Naive B cell (primary cell): Measurements from ENCODE around the gene DDA1. TPM values are rescaled to one million over a fixed set of nuclear protein-coding genes. Genes with fewer than 3 reads are reported as not detected.
"Not testable (repeated sequence)": the region's sequence is repeated elsewhere in the genome, so short reads cannot be mapped to it uniquely, and the experiment has no call there.

Experiments used
- ATAC-seq, 2 donors: fragments of 150-1000 bp; cut with Tn5 transposase; 2 replicates each; pipeline ENCODE4 v1.10.0; 2021; ENCODE audit warnings: low read depth in 2 of 2, mild to moderate bottlenecking in 2 of 2, moderate library complexity in 2 of 2
- DNase-seq: peaks from one replicate; pipeline ENCODE4 v3.0.0; 2022
- H3K27ac Mint-ChIP-seq, 6 donors: one replicate each; pipeline ENCODE4 v1.8.0; 2020 to 2022; ENCODE audit warnings: mild to moderate bottlenecking in 6 of 6, mixed read lengths in 6 of 6, moderate library complexity in 5 of 6, inconsistent platforms in 2 of 6
- H3K27me3 Mint-ChIP-seq, 3 donors: one replicate each; pipeline ENCODE4 v1.8.0; 2021 to 2022; ENCODE audit warnings: mixed read lengths in 3 of 3, mild to moderate bottlenecking in 1 of 3
- H3K36me3 Mint-ChIP-seq, 2 donors: one replicate each; pipeline ENCODE4 v1.8.0; 2020 to 2022; ENCODE audit warnings: mixed read lengths in 2 of 2, inconsistent platforms in 1 of 2, mild to moderate bottlenecking in 1 of 2
- H3K4me1 Mint-ChIP-seq, 3 donors: one replicate each; pipeline ENCODE4 v1.8.0; 2020 to 2022; ENCODE audit warnings: mixed read lengths in 3 of 3, inconsistent platforms in 1 of 3, mild to moderate bottlenecking in 1 of 3, moderate library complexity in 1 of 3
- H3K4me3 Mint-ChIP-seq, 8 donors: one replicate each; pipeline ENCODE4 v1.8.0; 2020 to 2022; ENCODE audit warnings: mild to moderate bottlenecking in 8 of 8, mixed read lengths in 8 of 8, moderate library complexity in 8 of 8, inconsistent platforms in 2 of 8
- H3K9me3 Mint-ChIP-seq, 7 donors: one replicate each; pipeline ENCODE4 v1.8.0; 2020 to 2022; ENCODE audit warnings: mixed read lengths in 7 of 7, mild to moderate bottlenecking in 5 of 7, inconsistent platforms in 2 of 7, moderate library complexity in 1 of 7
- polyA plus RNA-seq, 6 donors: library from polyadenylated mRNA; unstranded; fragments of 300-500 nt; fragmentation: Illumina TruSeq; gene quantifications; one replicate each; pipeline ENCODE4 v1.2.3, GENCODE V29; 2021; ENCODE audit warnings: low read depth in 6 of 6

Gene DDA1
- polyA plus RNA-seq: 10 to 100 TPM; 16.2 to 25.0 (median 22.6) TPM

- no peaks in the 10 kb centered on the region for H3K9me3 Mint-ChIP-seq
- no peaks in the 10 kb centered on the region for H3K36me3 Mint-ChIP-seq
- H3K27ac Mint-ChIP-seq: peak within 1 kb of the TSS; percentile 92 to 97 (median 94)
- ATAC-seq (peak; percentile 74 to 76), DNase-seq (peak; percentile 99)
- peaks cover 30 to 62% (median 56%) of the 10 kb centered on the region in 3 donors for H3K4me1 Mint-ChIP-seq
- H3K4me3 Mint-ChIP-seq: peak within 1 kb of the TSS; percentile 92 to 99 (median 98)
- no peaks in the 10 kb centered on the region for H3K27me3 Mint-ChIP-seq
Measured at GRCh38 chr19:17309198-17309964, at the start of gene DDA1. DDA1 (plus strand) TSS chr19:17309563; CDS start chr19:17309655, 92 bp downstream.

- Mint-ChIP-seq H3K4me3 (no peak overlapping the region), H3K9me3 (peaks cover 4 to 18% (median 8%) of the 10 kb centered on the region in 7 donors), H3K27me3 (peaks cover 0 to 6% (median 4%) of the 10 kb centered on the region in 3 donors), H3K36me3 (no peaks in the 10 kb centered on the region), H3K4me1 (peaks cover 11 to 12% (median 12%) of the 10 kb centered on the region in 3 donors), H3K27ac (no peak overlapping the region)
- DNase-seq: no peak
- no peak for ATAC-seq
Measured at GRCh38 chr19:17259934-17260333, 49.4 kb upstream of the DDA1 start.

- Mint-ChIP-seq H3K4me3 (peak overlapping the region in 1 of 8 donors; percentile 3), H3K27me3 (peaks cover 0 to 6% (median 4%) of the 10 kb centered on the region in 3 donors), H3K36me3 (no peaks in the 10 kb centered on the region), H3K9me3 (peaks cover 4 to 18% (median 8%) of the 10 kb centered on the region in 7 donors), H3K27ac (no peak overlapping the region), H3K4me1 (peaks cover 11 to 12% (median 12%) of the 10 kb centered on the region in 3 donors)
- ATAC-seq: peak; percentile 99 to 100
- peak; percentile 79 for DNase-seq
Measured at GRCh38 chr19:17260842-17261325, 48.5 kb upstream of the DDA1 start.

GRCh38 chr19:17262557-17262956 is 46.8 kb upstream of the DDA1 start:
- H3K4me1 Mint-ChIP-seq: peaks cover 16 to 26% (median 20%) of the 10 kb centered on the region in 3 donors
- H3K4me3 Mint-ChIP-seq: peak overlapping the region in 1 of 8 donors; percentile 6
- no peak overlapping the region for H3K27ac Mint-ChIP-seq
- no peaks in the 10 kb centered on the region for H3K36me3 Mint-ChIP-seq
- peaks cover 4 to 18% (median 8%) of the 10 kb centered on the region in 7 donors for H3K9me3 Mint-ChIP-seq
- peaks cover 0 to 6% (median 4%) of the 10 kb centered on the region in 3 donors for H3K27me3 Mint-ChIP-seq
- no peak for ATAC-seq
- no peak for DNase-seq

GRCh38 chr19:17263712-17264640 is 45.4 kb upstream of the DDA1 start:
- peaks cover 20 to 36% (median 23%) of the 10 kb centered on the region in 3 donors for H3K4me1 Mint-ChIP-seq
- no peak overlapping the region for H3K4me3 Mint-ChIP-seq
- DNase-seq (no peak), ATAC-seq (no peak)
- peaks cover 4 to 17% (median 8%) of the 10 kb centered on the region in 7 donors for H3K9me3 Mint-ChIP-seq
- H3K36me3 Mint-ChIP-seq: no peaks in the 10 kb centered on the region
- peaks cover 0 to 6% (median 4%) of the 10 kb centered on the region in 3 donors for H3K27me3 Mint-ChIP-seq
- peak overlapping the region in 4 of 6 donors; percentile 33 to 91 (median 54) for H3K27ac Mint-ChIP-seq

- Mint-ChIP-seq H3K4me3 (peak within 1 kb of the TSS in 1 of 8 donors; percentile 21), H3K9me3 (peaks cover 2 to 11% (median 6%) of the 10 kb centered on the region in 7 donors), H3K4me1 (peaks cover 20 to 36% (median 23%) of the 10 kb centered on the region in 3 donors), H3K27me3 (peaks cover 0 to 6% (median 4%) of the 10 kb centered on the region in 3 donors), H3K36me3 (no peaks in the 10 kb centered on the region), H3K27ac (peak within 1 kb of the TSS in 4 of 6 donors; percentile 33 to 91 (median 54))
- DNase-seq (no peak), ATAC-seq (no peak)
Measured at GRCh38 chr19:17264641-17264979, 44.8 kb upstream of the DDA1 start, which contains the start of gene USHBP1. USHBP1 (minus strand) TSS chr19:17264745; CDS start chr19:17264299, 446 bp downstream.

- Mint-ChIP-seq H3K36me3 (no peaks in the 10 kb centered on the region), H3K4me3 (peak overlapping the region in 3 of 8 donors; percentile 8 to 93 (median 88)), H3K27me3 (peaks cover 0 to under 1% (median 0%) of the 10 kb centered on the region in 3 donors), H3K9me3 (peaks cover 0 to under 1% (median 0%) of the 10 kb centered on the region in 7 donors), H3K4me1 (peaks cover 15 to 32% (median 17%) of the 10 kb centered on the region in 3 donors), H3K27ac (peak overlapping the region in 4 of 6 donors; percentile 64 to 97 (median 89))
- no peak for DNase-seq
- ATAC-seq: no peak
Measured at GRCh38 chr19:17266026-17266425, 43.3 kb upstream of the DDA1 start.

- Mint-ChIP-seq H3K27me3 (no peaks in the 10 kb centered on the region), H3K4me1 (peaks cover 15 to 29% (median 21%) of the 10 kb centered on the region in 3 donors), H3K9me3 (no peaks in the 10 kb centered on the region), H3K36me3 (no peaks in the 10 kb centered on the region), H3K4me3 (peak overlapping the region; percentile 68 to 94 (median 85)), H3K27ac (peak overlapping the region; percentile 53 to 98 (median 91))
- no peak for DNase-seq
- ATAC-seq: peak; percentile 45 to 46
Measured at GRCh38 chr19:17266589-17266974, 42.8 kb upstream of the DDA1 start.

GRCh38 chr19:17266975-17267788 is 42.2 kb upstream of the DDA1 start, which contains the start of gene BABAM1:
BABAM1 (plus strand) TSS chr19:17267443; CDS start chr19:17268807, 1,364 bp downstream.
- H3K27me3 Mint-ChIP-seq: no peaks in the 10 kb centered on the region
- H3K27ac Mint-ChIP-seq: peak within 1 kb of the TSS; percentile 53 to 98 (median 91)
- DNase-seq: peak; percentile 98
- H3K9me3 Mint-ChIP-seq: no peaks in the 10 kb centered on the region
- H3K4me3 Mint-ChIP-seq: peak within 1 kb of the TSS; percentile 68 to 94 (median 85)
- peaks cover 15 to 29% (median 22%) of the 10 kb centered on the region in 3 donors for H3K4me1 Mint-ChIP-seq
- H3K36me3 Mint-ChIP-seq: no peaks in the 10 kb centered on the region
- ATAC-seq: peak; percentile 82

GRCh38 chr19:17268754-17269153 is 40.6 kb upstream of the DDA1 start:
- ATAC-seq: no peak
- peak overlapping the region in 1 of 6 donors; percentile 28 for H3K27ac Mint-ChIP-seq
- H3K9me3 Mint-ChIP-seq: no peaks in the 10 kb centered on the region
- no peaks in the 10 kb centered on the region for H3K27me3 Mint-ChIP-seq
- H3K36me3 Mint-ChIP-seq: no peaks in the 10 kb centered on the region
- H3K4me3 Mint-ChIP-seq: peak overlapping the region; percentile 36 to 93 (median 70)
- no peak for DNase-seq
- H3K4me1 Mint-ChIP-seq: peaks cover 15 to 29% (median 22%) of the 10 kb centered on the region in 3 donors

GRCh38 chr19:17274892-17275291 is 34.5 kb upstream of the DDA1 start:
- H3K27ac Mint-ChIP-seq, H3K4me1 Mint-ChIP-seq, DNase-seq, H3K27me3 Mint-ChIP-seq, H3K4me3 Mint-ChIP-seq, ATAC-seq, H3K9me3 Mint-ChIP-seq: not testable (repeated sequence)
- H3K36me3 Mint-ChIP-seq: peaks cover 0 to 12% of the 10 kb centered on the region in 2 donors
